ENCODE results near the gene TH.

TH gene

DNA sequence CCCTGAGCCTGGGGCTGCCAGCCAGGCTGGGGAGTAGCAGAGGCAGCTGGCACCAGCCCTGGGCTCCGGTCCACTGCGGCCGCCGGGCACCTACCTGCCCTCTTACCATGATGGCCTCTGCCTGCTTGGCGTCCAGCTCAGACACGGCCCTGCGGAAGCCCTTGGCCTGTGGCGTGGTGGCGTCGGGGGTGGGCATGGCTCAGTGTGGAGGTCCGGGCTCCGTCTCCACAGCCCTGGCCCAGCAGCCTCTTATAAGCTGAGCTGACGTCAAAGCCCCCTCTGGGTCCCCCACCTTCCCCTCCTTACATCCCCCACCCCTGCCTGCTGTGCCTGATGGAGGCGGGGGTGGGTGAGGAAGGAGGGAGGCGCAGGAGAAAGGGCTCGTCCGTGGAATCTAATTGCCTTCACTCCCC lies at the start of gene TH:
TH (minus strand) TSS at position 225 of the 413 bp plus-strand sequence; CDS start at position 196, 29 bp downstream.
- DNase-seq: no peak

DNA sequence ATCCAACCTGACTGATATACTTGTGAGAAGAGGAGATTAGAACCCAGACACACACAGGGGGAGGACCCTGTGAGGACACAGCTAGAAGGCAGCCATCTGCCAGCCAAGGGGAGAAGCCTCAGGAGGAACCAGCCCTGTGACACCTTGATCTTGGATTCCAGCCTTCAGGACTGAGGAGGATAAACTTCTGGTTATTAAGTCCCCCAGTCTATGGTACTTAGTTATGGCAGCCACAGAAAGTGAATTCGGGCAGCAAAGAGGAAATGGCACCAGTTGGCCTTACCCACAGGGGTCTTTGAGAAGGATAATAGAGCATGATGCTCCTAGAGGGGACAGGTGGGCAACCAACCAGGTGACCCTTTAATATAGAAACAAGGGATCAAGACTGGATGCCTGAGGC lies 49.4 kb upstream of the TH start:
- DNase-seq: no peak

DNA sequence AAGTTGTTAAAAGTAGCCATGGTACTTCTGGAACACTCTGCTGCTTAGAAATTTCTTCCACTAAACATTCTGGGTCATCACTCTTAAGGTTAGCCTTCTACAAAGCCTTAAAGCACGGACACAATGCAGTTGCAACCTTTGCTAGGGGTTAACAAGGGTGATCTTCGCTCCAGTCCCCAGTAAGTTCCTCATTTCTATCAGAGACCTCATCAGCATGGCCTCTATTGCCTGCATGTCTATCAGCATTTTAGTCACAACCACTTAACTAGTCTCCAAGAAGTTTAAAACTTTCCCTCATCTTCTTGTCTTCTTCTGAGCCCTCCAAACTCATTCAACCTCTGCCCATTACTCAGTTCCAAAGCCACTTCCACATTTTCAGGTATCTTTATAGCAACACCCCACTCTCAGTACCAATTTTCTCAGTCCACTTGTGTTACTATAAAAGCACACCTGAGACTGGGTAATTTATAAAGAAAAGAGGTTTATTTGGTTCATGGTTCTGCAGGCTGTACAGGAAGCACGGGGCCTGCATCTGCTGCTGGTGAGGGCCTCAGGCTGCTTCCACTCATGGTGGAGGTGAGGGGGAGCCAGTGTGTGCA lies 48.7 kb upstream of the TH start:
- DNase-seq: no peak

DNA sequence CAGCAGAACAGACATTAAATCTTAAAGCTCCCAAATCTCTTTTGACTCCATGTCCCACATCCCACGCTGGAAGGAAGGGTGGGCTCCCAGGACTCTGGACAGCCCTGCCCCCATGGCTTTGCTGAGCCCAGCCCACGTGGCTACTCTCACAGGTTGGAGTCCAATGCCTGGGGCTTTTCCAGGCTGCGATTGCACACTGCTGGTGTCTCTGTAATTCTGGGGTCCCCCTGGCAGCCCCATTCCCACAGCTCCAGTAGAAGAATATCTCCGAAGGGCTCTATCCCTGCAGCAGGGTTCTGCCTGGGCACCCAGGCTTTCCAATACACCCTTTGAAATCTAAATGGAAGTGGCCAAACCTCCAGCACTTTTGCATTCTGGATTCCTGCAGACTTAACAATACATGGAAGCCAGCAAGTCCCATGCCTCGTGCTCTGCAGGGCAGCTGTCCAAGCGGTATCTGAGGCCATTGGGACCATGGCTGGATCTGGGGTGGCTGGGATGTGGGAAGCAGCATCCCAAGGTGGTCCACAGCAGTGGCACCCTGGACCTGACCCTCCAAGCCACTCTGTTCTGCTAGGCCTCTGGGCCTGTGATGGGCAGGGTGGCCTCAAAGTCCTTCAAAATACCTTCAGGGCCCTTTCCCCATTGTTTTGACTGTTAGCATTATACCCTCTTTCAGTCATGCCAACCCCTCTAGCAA lies 47.9 kb upstream of the TH start:
- DNase-seq: no peak

DNA sequence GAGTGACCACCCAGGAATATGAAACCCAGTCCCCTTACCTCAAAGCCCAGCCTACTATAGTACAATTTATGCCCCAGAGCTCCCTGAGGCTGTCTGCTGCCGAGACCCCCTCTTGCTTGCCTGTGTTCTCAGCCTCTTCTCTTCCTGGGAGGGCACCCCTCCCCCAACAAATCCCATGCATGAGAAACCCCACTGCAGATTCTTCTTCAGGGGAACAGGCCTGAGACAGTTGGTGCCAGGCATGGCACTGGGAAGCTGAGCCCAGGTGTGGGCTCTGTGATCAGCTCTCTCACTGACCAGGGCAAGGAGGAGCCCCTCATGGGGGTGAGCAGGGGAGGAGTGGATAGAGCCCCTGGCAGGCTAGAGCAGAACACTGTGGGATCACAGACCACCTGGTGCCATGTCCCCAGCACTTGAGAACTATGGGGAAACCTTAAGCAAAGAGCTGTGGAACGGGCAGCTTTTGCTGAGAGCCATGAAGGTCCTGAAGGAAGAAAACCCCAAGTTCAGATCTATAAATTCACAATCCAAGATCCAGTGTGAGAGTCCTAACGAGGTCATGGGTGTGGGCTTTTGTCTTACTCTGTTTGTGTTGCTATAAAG lies 46.5 kb upstream of the TH start:
- no peak for DNase-seq

DNA sequence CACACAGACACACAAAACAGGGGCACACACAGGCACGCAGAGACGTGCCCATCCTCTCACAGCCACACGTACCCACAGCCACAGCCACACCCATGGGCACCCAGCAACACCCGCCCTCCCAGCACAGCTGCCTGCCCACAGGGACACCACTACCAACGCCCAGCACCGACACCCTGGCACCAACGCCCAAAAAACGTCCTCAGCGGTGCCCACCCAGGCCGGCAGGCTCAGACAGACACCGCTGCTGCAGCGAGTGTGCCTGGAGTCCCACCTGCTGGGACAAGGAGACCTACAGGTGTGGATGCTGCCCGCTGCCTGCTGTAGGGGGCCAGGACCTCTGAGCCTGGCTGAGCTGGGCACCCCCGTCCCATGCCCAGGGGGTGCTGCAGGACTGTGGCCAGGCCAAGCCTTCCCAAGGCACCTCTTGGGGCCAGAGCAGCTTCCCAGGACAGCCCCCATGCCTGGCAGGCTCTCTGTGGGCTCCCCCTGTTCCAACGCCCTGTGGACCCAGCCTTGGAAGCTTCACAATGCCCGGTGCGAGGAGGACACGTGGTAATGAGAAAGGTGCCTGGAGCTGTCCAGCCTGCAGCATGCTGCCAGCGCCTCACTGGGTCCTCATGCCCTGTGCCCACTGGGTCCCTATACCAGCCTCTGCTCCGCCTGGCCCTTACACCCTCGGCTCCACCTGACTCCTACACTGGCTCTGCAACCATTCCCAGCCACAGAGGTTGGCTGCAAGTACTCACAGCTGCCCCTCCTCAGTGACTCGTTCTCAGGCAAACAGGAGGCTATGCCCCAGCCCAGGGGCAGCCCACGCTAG lies 45.8 kb upstream of the TH start:
- DNase-seq: no peak

DNA sequence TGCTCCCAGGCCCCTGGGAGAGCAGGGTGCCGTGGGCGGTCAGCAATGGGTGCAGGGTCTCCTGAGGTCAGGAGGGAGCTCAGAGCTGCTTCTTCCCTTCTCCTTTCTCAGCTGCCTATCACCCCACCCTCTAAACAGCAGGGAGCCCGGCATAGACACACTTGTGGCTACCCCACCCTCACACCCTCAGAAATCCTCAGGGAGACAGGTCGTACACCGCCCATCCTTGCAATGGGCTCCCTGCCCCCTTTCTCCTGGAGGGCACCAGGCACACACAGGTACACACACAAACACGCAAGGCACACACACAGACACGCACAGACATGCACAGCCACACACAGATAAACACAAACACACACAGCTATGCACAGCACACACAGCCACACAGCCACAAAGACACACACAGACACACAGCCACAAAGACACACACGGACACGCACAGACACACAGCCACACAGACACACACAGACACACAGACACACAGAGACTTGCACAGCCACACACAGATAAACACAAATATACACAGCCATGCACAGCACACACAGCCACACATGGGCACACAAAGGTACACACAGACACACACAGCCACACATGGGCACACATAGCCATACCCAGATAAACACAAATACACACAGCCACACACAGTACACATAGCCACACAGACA lies 44.9 kb upstream of the TH start:
- no peak for DNase-seq

DNA sequence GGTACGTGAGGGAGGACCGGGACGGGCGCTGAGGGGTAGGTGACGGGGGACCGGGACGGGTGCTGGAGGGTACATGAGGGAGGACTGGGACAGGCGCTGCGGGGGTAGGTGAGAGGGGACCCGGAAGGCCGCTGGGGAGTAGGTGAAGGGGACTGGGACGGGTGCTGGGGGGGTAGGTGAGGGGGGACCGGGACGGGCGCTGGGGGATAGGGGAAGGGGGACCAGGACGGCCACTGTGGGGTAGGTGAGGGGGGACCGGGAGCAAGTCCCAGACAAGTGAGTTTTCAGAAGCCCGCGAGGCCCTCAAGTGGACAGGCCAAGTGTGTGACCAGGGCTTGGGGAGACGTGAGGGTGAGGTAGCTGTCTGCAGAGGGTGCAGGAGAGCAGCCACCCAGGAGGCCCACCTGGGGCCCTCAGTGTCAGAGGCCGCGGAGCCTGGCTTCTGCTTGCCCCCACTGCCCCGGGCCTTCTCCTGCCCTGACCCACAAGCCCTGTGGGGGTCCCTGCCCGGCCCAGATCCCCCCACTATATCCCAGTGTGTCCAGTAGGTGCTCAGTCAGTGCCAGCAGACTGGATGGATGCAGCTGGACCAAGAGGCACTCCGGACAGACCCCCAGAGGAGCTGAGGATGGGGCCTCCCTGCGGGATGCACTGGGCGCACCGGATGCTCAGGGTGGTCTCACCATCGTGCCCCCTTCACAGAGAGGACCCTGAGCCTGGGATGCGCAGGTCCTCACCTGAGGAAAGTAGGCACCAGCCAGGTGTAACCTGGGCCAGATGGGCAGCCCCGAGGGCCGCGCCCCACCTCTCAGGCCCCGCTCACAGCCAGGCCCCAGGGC lies 44.2 kb upstream of the TH start:
- DNase-seq: no peak

DNA sequence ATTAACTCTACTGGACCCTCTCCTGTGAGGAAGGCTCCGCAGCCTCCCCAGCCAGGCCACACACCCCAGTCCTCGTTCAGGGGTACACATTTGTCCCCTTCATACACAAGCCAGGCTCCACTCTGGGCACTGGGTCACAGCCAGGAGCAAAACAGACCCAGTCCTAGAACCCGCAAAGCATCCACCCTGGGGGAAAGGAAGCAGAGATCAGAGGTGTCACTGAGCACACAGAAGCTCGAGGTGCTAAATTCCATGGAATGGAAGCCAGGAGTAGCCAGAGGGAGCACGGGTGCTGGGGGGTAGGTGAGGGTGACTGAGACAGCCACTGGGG lies 43.6 kb upstream of the TH start:
- no peak for DNase-seq

DNA sequence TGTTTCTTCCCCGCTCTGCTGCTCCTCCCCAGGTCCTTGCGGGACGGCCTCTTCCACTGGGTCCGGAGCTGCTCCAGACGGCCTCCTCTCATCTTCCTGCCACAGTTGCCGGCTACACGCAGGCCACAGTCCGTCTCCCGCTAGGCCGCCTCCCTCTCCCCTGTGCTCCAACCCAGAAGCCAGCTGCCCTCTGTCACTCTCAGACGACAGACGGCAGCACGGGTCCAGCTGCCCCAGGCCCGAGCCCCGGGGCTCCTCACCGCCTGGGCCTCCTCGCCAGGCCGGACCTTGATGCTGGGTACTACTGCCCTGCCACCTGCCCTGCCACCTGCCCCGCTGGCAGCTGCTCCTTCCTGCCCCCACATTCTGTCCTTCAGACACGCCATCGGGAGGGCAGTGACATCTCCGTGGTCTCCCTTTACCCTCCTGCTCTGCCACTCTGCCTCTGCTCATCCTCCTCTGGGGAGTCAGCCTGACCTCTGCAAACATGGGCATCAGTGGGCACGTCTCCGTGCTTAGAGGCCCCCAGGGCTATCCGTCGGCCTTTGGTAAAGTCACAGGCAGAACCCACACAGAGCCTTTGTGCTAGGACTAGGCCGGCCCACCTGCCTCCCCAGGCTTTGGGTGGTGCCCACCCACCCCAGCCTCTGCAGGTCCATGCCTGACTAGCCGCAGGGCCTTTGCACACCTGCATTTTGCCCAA lies 43.1 kb upstream of the TH start:
- no peak for DNase-seq

DNA sequence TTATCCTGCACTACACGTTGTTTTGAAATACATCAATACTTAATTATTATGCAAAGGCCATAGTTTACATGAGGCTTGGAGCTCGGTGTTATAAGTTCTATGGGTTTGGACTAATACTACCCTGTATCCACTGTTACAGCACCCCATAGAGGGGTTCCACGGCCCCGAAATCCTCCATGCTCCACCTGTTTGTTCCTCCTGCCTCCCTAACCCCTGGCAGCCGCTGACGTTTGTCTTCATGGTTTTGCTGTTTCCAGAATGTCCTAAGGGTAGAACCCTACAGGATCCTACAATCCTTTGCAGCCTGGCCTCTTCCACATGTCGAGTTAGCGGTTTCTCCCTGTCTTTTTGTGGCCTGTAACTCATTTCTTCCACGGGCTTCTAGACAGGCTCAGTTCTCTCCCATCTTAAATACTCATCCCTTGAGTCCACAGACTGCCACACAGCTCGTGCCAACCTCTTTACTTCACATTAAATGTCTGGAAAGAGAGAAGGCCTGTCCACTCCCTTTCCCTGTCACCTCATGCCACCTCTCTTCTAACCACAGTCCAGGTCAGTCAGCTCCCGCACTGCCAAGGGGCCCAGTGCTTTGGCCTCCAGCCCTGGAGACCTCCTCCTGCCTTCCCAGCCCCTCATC lies 42.4 kb upstream of the TH start:
- no peak for DNase-seq

DNA sequence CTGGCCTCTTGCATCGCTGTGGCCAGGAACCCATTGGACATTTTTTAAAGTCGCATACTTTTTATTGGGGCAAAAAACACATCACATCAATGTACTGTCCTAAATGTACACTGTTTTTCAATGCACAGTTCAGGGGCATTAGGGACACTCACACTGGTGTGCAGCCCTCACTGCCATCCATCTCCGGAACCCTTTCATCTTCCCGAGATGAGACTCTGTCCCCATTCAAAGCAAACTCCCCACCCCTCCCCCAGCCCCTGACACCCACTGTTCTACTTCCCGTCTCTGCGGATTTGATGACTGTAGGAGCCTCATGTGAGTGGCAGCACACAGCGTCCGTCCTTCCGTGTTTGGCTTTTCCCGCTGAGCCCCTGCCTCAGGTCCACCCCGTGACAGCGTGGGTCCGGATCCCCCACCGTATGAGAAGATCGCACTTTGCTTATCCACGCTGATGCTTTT lies 41.8 kb upstream of the TH start:
- no peak for DNase-seq

DNA sequence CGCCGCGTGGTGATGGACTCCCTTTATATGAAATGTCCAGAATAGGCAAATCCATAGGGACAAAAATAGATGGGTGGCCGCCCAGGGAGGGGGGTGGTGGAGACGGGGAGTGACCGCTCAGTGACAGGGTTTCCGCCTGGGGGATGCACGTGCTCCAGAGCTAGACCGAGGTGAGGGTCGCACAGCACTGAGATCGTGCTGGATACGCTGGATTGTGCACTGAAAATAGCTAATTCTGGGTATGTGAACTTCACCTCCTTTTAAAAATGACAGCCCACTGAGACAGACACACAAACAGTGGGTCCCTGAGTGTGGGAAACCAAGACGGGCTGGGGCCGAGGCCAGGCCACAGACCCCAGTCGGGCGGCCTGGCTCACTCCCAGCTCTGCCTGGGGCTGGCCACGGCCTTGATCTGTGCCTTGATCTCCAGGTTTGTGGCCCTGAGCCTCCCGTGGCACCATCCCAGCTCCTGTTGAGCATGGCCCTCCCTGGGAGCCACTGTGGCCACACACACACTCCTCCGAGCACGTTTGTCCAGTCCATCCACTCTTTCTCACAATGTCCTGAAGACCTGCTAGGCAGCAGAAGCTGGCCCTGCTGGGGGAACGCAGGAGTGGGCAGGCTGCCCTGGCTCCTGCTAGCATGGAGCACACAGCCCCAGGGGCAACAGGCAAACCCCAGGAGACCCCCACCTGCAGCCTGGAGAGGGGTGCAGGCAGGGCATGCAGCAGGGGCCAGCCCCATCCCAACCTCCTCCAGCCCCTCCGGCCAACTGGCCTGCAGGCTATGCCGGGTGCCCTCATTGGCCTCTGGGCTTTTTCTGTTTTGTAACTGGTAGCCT lies 41.0 kb upstream of the TH start:
- DNase-seq: no peak

DNA sequence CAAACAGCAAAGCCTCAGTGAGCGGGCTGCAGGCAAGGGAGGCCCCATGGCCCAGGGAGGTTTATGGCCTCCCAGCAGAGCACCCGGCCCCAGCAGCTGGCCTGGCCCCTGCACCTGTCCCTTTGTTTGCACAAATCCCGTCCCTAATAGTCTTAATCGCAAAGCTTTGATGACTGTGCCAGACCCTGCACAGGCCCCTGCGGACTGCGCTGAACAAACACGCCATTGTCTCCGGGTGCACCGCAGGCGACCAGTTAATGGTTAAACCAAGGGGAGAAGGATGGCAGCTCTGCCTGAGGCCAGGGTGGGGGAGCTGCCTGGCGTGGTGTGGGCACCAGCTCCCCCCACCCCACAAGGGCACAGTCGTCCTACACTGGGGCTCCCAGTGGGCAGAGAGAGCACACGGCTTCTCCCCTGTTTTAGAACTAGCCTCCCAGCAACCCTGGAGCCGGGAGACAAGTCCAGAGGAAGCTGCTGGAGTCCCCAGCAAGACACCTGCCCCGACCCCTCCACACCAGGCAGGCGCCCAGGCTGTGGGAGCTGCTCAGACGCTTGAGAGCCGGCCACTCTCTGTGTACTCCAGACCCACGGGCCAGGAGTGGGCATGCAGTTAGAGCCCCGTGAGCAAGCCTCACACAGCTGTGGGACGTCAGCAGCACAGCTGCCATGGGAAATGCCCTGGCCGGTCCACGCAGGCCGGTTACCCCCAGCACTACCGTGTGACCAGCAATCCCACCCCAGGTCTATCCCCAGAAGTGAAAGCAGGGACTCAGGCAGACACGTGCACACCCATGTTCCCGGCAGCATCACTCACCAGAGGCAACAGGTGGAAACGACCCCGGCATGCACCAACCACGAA lies 39.7 kb upstream of the TH start:
- peak; percentile 99 for DNase-seq

DNA sequence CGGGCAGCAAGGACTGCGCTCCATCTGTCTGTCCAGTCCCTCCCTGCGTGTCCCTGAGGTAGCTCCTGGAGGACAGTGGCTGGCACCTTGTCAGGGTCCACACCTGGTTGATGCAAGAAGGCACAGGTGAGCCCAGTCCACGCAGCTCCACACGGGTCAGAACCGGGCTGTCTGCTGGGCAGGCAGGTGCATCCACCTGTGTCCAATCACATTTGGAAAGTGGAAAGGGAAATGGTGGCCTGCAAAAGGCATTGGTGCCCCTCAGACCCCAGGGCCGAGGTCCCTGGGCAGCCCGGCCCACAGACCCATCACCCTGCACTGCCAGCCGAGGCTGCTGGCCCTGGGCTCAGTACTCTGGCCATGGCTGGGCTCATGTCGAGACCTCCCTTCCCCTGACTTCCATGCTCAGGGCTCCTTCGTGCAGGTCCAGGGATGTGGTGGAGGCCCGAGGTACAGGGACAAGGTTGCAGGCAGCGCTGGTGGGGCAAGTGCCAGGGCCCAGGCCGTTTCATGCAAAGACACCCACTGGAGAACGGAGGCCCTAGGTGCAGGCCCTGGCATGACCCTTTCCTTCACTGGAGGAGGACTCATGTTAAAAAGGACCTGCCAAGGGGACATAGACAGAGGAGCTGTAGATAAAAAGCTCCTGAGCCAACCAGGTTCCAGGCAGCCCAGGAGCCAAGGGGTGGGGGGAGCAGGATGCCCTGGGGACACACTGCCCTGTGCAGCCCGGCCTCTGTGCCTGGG lies 38.9 kb upstream of the TH start:
- no peak for DNase-seq

DNA sequence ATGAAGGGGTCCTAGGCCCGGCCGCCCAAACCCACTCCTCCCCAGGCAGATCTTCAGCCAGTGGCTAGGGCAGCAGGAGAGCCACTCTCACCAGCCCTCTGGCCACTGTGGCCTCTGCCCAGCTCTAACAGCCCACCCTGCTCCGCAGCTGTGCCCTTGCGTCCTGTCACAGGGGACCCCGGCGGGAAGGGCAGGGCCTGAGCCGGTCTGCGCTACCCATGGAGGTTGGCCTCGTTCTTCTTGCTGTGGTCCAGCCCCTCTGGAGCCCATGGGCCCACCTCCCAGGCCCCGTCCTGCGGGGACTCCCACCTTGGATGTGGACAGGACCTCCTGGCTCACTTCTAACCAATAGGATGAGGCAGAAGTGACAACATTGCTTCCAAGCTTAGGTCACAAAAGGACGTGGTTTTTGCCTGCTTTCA lies 38.3 kb upstream of the TH start:
- DNase-seq: no peak

DNA sequence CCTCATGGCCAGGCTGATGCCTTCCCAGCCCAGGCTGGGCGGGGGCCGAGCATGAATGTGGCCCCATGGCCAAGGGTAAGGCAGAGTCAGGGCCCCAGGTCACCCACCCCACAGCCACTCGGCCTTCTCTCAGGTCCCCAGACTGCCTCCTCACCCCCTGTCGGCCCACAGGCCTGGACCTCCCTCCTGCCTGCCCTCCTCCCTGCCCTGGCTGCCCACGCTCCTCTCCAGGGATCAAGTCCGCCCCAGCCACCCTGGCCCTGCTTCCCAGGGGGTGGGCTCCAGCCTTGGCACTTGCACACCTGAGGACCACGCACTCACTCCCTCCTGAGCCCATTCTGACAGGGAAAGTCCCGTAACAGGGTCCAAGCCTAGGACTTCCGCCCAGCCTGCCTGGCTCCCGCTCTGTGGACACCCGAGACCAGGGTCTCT lies 37.8 kb upstream of the TH start:
- DNase-seq: no peak

DNA sequence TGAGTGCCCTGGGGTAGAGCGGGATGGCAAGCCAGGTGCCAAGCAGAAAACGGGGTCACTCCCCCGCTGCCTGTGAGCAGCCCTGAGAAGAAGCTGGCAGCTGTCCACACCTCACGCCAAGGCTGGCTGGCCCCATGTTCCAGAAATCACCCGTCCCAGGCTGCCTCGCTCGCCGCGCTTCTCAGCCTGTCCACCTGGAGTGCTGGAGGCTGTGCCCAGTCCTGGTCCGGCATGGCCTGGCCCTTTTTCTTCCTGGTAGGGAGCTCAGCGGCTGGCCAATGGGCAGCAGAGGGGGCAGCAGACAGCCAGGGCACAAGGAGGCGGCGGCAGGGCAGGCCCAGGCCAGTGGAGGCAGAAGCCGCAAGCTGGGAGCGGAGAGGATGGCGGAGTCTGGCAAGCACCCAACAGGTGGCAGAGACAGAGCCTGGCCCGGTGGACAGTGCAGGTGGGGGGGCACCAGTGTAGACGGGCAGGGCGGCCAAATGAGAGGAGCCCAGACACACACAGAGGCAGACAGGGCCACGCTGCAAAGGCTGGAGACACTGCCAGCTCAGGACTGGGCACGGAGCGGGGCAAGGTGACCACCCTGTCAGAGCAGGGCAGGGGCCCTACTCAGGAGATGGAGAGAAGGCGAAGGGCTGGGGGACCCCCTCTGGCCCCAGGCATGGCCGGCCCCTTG lies 37.2 kb upstream of the TH start:
- no peak for DNase-seq

Measured in NCI-H146 (cell line).